Left colon (tissue), 2 donors: Measurements from ENCODE around the gene TSHZ2. TPM values are rescaled to one million over a fixed set of nuclear protein-coding genes. Genes with fewer than 3 reads are reported as not detected.
"Not testable (repeated sequence)": the region's sequence is repeated elsewhere in the genome, so short reads cannot be mapped to it uniquely, and the experiment has no call there.

Experiments used
- ATAC-seq: fragments of 200-7000 bp; cut with Tn5 transposase; one replicate; pipeline ENCODE4 v1.9.1; 2020; ENCODE audit warnings: mild to moderate bottlenecking, moderate library complexity
- DNase-seq, 2 donors: peaks; one replicate each; pipeline ENCODE4 v3.0.0-alpha.2; 2020
- intact Hi-C, 2 donors: fragments of 100-400 bp; cut with DNase I in 1 of 2; cut with micrococcal nuclease in 1 of 2; formaldehyde crosslinking; loops; one replicate each; pipeline versions ENCODE4 v1.11.2 to v1.14.0; 2022; cut with DNase I, micrococcal nuclease
- total RNA-seq, 2 donors: library from RNA; stranded (reverse); fragmentation: NEBNext Ultra II Directional; extraction: Animal tissue kit (Norgen Biotek cat#: 25700); gene quantifications; one replicate each; pipeline ENCODE4 v1.2.1, GENCODE V29; 2021
- donor health status: DM: no; HTN: no; CAD: no.
- donor health status: DM: yes; HTN: yes; CAD: no.

Gene TSHZ2
- total RNA-seq, 2 donors from 2014 or later = 1.7 to 4.9 TPM

DNA sequence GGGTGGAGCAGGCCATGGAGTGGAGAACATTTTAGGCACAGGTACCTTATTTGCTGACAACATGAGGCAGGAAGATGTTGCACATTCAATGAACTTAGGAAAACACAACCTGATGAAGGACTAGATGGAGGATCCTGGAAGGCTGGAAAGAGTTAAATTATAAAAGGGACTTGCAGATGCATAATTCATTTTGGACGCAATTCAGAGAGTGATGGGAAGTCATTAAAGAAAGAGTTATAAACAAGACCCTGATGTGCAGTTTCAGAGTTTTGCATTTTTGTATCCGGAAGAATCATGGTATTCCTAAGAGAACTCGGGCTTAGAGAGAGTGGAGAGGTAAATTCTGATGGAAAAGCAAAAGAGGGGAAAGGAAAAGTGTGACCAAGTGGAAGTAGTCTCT, 104.5 kb downstream of the TSHZ2 start:
- intact Hi-C loops = no loop called here
- DNase-seq (no peak), ATAC-seq (no peak)

GRCh38 chr20:53077373-53078205, 105.4 kb downstream of the TSHZ2 start:
- intact Hi-C loops = no loop called here
- DNase-seq (no peak), ATAC-seq (no peak)

GRCh38 chr20:53078761-53079160, 106.6 kb downstream of the TSHZ2 start:
- intact Hi-C loops = no loop called here
- no peak for DNase-seq
- ATAC-seq = no peak

GRCh38 chr20:53079261-53079691, 107.1 kb downstream of the TSHZ2 start:
- ATAC-seq = no peak
- no peak for DNase-seq
- intact Hi-C loops = no loop called here

DNA sequence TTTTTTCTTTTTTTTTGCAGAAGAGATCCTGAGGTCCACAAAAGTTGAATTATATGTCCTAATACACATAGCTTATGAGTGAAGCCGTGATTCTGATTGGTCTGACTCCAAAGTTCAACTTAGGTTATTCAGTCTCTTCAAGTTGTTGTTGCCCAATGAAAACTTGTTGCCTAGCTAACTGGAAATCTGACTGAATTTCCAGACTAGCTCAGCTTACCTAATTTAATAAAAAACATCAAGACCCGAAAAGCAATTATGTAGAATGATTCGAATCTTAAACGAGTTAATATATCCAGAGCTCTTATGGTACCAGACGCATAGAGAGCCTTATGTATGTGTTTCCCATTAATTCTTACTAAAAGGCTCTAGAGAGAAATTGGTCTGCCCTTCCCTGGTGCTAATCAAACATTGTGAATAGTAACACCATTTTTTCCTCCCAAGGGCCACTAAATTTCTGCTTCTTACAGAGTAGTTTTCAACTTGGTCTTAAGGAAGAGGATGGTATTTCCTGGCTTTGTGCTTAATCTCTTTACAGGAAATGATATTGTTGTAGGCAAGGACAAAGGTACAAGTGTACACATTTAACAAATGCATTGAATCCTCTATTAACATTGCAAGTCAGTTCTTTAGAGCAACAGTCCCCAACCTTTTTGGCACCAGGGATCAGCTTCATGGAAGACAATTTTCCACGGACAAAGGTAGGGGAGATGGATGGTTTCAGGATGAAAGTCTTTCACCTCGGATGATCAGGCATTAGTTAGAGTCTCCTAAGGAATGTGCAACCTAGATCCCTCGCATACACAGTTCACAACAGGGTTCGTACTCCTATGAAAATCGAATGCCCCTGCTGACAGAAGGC, 107.9 kb downstream of the TSHZ2 start:
- ATAC-seq (no peak), DNase-seq (no peak)
- intact Hi-C loops = no loop called here

DNA sequence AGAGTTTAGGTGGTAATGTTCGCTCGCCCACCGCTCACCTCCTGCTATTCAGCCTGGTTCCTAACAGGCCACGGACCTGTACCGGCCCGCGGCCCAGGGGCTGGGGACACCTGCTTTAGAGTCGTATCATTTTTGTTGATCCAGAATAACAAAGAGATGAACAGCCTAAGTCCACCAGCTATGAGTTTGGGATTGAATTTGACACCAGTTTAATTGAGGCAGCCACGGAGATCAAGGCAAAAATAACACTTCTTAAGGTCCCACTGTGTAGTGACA, 108.5 kb downstream of the TSHZ2 start:
- no peak for DNase-seq
- intact Hi-C loops = no loop called here
- no peak for ATAC-seq

DNA sequence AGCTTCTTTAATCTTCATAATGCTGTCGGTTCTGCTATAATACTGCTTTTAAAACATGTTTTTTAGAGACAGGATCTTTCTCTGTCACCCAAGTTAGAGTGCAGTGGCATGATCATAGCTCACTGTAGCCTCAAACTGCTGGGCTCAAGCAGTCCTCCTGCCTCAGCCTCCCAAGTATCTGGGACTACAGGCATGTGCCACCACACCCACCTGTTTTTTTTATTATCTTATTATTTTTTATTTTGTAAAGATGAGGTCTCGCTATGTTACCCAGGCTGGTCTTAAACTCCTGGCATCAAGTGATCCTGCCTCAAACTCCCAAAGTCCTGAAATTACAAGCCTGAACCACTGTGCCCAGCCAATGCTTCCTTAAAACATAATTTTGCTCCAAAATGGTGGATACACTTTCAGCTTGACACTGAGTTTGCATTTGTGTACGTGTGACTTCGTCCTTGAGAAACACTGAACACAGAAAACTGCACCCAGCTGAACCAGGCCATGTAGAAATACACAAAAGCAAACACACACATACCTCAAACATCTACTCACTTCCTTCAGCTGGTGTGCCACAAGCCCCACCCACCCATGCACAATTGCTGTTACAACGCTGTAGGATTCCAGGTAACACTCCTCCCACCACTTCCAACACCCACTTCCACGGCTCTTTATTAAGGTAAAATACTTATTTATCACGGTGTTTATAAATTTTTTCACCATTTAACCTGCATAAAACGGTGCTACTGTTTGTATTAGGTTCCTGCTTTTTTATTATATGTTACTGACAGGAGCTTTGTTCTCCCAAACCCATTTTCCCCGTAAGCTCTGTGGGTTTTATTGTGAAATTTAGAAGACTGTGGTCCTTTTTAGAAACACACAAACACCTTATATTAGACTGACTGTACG, 109.1 kb downstream of the TSHZ2 start:
- intact Hi-C loops = no loop called here
- ATAC-seq (peak; percentile 81), DNase-seq (peak; percentile 17 to 27)

DNA sequence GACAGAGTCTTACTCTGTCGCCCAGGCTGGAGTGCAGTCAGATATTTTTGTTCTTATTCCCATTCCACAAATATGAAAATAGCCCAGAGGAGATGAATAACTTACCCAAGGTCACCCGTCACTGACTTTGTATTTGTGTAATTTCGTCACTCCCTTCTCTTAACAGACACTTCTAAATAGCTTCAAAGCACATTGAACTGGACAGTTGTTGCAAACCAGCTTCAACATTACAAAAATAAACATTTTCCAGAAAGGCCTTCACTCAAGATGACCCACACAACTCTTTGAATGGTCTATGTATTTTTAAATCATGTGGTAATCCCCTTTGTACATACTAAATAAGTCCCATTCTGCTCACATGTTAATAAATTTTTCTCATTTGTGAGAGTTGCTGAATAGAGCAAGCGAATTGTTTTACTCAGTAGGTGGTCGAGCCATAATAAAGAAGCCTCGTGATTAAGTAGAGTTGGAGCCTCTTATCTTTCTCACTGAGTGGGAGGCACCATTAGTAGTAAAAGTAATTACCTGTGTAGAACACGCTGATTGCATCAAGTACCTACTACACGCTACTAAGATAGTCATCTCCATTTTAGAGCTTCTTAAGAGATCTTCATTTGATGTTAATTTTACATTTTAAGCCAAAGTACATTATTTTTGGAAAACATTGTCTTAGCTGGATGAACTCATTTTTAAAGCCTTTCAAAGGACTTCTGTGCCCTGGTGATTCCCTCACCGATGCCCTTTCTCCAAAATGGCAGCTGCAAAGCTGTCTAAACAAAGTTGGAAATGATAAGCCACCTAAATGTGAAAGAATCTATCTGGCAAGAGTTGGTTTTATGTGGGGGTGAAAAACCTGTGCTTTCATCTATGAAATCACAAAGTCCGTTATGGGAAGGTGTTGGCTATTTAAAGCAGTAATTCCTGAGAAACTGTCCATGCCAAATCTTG, 110.0 kb downstream of the TSHZ2 start:
- ATAC-seq (no peak), DNase-seq (no peak)
- intact Hi-C loops = no loop called here

DNA sequence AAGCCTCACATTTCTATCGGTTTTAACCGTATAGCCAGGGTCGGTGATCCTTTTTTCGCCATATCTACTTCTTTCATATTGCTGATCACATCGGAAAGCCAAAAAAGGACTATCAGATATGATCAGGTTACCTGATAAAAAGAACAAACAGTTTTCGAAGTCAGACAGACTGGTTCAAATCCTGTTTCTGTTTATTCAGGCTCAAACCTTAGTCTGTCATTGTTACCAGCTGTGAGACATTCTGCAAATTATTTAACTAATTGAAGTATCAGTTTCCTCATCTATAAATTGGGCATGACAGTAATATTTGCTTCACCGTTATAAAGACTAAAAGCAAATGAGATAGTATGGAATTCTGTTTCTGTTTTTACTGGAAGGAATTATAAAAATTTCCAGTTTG, 111.3 kb downstream of the TSHZ2 start:
- intact Hi-C loops = no loop called here
- DNase-seq = no peak
- no peak for ATAC-seq

GRCh38 chr20:53084408-53084997, 112.3 kb downstream of the TSHZ2 start:
- no peak for ATAC-seq
- no peak for DNase-seq
- intact Hi-C loops = no loop called here

DNA sequence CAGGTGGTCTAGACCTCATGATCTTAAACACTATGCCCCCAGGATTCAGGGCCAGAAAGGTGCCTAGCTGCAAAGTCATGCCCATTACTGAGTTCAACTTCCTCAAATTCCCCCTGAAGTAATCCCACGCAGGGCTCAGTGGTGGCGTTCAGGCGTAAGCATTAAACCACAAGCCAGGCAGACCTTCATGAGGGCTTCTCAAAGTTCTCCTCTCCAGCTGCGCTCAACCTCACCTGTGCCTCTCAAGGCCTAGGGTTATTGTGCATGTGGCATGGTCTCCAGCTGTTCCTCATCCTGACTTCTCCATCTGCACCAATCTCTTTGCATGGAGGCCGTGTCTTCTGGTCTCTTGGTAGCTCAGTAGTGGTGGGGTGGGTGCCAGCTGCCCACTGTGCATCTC, 113.6 kb downstream of the TSHZ2 start:
- ATAC-seq = no peak
- no peak for DNase-seq
- intact Hi-C loops = no loop called here

DNA sequence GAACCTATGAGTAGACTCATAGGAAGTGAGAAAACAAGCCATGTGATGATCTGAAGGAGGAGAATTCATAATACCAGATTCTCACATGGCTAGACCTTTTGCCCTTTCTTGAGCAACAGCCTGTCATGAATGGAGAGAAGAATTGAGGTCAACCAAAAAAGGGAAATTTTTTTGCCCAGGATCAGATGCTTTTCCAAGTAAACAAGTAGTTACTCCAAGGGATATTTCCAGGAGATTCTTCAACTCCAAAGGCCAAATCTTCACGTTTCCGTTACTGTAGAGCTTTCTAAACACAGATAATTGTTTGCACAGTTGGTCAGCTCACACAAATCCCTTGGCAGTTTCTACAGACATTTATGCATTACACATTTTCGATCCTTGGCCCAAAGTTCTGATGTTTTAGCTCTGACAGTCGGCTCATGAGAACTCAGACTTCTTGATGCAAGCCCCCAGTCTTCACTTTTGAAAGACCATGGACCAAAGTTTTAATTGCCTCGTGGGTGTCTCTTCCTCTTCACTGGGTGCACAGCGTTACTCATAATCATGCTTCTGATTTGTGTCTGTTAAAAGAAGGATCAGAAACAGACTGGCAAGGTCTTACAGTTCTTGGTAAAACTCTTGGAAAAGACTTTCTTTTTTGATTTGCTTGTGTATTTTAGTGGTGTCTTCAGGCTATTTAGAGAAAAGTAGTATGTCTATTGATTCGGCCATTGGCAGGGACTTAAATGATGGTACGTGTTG, 115.0 kb downstream of the TSHZ2 start:
- ATAC-seq = no peak
- intact Hi-C loops = no loop called here
- DNase-seq = no peak

DNA sequence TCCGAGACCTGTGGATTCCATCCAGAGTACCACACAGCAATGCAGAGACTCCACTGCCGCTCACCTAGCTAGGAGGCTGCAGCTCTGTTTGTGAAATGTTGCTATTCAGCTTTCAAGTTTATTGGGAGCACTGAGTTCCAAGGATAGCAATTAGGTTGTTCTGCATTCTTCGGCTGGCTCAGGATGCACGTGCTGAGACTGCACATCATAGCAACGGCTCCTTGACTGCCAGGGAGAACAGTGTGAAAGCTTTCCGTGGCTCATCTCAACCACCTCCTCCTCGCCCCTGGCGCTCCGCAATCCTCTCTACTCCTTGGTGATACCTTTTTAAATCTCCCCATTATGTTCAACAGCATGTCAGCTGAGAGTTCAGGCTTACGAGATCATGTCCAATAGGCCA, 116.6 kb downstream of the TSHZ2 start:
- ATAC-seq (no peak), DNase-seq (no peak)
- intact Hi-C loops = no loop called here

DNA sequence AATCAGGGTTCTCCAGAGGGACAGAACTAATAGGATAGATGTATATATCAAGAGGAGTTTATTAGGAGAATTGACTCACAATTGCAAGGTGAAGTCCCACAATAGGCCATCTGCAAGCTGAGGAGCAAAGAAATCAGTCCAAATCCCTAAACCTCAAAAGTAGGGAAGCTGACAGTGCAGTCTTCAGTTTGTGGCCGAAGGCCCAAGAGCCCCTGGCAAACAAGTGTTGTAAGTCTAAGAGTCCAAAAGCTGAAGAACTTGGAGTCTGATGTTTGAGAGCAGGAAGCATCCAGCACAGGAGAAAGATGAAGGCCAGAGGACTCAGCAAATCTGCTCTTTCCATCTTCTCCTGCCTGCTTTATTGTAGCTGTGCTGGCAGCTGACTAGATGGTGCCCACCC, 117.7 kb downstream of the TSHZ2 start:
- ATAC-seq, intact Hi-C loops, DNase-seq: not testable (repeated sequence)

DNA sequence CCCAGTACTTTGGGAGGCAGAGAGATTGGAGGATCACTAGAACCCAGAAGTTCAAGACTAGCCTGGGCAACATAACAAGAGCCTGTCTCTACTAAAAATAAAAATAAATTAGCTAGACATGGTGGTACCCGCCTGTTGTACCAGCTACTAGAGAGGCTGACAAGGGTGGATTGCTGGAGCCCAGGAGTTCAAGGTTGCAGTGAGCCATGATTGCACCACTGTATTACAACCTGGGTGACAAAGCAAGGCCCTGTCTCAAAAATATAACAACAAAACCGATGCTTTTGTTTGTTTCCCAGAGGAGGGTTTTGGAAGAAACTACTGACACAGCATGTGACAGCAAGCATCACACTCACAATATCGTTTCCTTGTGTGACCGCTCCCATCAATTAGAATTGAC, 119.6 kb downstream of the TSHZ2 start:
- DNase-seq = no peak
- intact Hi-C loops = no loop called here
- no peak for ATAC-seq

GRCh38 chr20:53092772-53093300, 120.7 kb downstream of the TSHZ2 start:
- intact Hi-C loops = no loop called here
- DNase-seq = no peak
- ATAC-seq = no peak

DNA sequence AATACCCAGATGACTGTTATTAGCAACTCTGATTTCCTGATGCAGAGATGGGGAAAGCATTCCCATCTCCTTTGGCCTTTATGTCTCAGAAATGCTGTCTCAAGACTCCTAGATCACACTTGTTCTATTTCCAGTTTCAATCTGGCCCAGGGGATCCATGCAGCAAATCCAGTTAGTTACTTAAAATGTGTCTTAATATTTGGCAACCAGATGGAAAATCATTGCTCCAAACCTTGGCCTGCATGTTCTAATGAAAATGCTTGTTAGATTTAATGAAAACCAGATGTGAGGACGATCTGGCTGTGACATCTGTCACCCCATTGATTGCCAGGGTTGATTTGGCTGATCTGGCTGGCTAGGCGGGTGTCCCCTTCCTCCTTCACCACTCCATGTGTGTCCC, 125.2 kb downstream of the TSHZ2 start:
- ATAC-seq = no peak
- intact Hi-C loops = no loop called here
- DNase-seq = no peak
